Epithelial cell of esophagus (primary cell): ENCODE data around the gene RRAGC.

Source experiments
- DNase-seq: peaks from one replicate; pipeline ENCODE4 v3.0.0; 2010; ENCODE audit warnings: low read depth
- H3K4me3 ChIP-seq: 2 replicates; pipeline ENCODE4 v1.5.1; 2011; ENCODE audit warnings: mild to moderate bottlenecking, low read length, control low read depth
- TF ChIP-seq, protein P1 (sequence below): IDR thresholded peaks from 2 replicates; pipeline ENCODE4 v1.5.1; 2011; ENCODE audit warnings: low read depth, mild to moderate bottlenecking, low read length, control low read depth, inconsistent platforms; ENCODE audit not compliant: insufficient read depth; ENCODE audit errors: missing control alignments

RRAGC gene

DNA sequence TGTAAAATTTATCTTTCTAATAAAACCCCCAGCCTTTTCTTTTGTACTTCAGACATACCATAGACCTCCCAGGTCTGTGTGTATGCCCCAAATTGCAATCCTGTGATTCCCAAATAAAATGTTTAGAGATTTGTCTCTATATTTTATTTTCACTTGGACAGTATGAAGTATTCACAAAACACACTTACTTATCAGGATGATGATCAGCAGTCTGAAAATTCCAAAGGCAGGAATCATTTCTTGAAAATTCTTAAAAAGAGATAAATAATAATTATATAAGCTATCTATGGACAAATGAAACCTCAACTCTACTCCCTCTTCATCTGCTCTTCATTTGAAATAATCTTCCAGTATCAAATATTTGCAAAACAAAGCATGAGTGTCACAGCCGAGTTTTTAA is 33.4 kb upstream of the RRAGC start:
- no peak overlapping the region for H3K4me3 ChIP-seq

DNA sequence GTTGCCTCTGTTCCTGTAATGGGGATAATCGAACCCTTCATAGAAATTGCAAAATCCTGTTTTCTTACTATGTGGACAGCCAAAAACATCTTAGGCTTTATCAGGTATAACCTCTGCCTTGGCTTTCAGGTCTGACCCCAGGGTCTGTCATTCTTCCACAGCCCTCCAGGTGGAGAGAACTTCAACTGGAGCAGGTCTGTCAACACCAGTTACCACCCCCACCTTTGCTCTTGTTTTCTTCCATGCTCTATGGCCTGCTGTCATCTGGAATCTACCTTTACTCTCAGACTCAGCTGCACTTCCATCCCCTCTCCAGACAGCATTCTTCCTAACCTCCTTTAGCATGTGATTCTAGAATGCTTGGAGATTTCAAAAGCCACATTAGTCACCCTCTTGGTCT is 32.2 kb upstream of the RRAGC start:
- H3K4me3 ChIP-seq: no peak overlapping the region
- DNase-seq: peak; percentile 10
- TF ChIP-seq, protein P1, sequence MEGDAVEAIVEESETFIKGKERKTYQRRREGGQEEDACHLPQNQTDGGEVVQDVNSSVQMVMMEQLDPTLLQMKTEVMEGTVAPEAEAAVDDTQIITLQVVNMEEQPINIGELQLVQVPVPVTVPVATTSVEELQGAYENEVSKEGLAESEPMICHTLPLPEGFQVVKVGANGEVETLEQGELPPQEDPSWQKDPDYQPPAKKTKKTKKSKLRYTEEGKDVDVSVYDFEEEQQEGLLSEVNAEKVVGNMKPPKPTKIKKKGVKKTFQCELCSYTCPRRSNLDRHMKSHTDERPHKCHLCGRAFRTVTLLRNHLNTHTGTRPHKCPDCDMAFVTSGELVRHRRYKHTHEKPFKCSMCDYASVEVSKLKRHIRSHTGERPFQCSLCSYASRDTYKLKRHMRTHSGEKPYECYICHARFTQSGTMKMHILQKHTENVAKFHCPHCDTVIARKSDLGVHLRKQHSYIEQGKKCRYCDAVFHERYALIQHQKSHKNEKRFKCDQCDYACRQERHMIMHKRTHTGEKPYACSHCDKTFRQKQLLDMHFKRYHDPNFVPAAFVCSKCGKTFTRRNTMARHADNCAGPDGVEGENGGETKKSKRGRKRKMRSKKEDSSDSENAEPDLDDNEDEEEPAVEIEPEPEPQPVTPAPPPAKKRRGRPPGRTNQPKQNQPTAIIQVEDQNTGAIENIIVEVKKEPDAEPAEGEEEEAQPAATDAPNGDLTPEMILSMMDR: peak; percentile 18

More for the DNA sequence above, 33.4 kb upstream of the RRAGC start:
- no peak for DNase-seq
- TF ChIP-seq, protein P1: no peak

DNA sequence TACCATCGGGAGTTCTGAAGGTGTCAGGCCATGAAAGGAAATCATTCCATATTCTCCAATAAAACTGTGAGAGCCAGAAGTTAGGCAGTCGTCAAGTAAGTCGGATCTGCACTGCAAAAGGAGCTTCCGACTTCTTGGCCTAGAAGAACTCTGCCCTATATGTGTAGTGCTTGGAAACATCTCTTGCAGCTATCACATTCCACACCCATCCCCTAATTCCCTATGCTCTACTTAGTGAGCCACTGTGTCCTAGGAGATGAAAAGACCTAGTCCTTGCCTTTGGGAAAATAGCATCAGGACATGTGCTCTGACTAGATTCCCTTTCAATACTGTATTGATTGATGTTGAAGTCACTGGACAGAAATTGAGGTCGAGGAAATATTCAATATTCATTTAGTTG is 30.0 kb upstream of the RRAGC start:
- TF ChIP-seq, protein P1: no peak
- no peak for DNase-seq
- no peak overlapping the region for H3K4me3 ChIP-seq

DNA sequence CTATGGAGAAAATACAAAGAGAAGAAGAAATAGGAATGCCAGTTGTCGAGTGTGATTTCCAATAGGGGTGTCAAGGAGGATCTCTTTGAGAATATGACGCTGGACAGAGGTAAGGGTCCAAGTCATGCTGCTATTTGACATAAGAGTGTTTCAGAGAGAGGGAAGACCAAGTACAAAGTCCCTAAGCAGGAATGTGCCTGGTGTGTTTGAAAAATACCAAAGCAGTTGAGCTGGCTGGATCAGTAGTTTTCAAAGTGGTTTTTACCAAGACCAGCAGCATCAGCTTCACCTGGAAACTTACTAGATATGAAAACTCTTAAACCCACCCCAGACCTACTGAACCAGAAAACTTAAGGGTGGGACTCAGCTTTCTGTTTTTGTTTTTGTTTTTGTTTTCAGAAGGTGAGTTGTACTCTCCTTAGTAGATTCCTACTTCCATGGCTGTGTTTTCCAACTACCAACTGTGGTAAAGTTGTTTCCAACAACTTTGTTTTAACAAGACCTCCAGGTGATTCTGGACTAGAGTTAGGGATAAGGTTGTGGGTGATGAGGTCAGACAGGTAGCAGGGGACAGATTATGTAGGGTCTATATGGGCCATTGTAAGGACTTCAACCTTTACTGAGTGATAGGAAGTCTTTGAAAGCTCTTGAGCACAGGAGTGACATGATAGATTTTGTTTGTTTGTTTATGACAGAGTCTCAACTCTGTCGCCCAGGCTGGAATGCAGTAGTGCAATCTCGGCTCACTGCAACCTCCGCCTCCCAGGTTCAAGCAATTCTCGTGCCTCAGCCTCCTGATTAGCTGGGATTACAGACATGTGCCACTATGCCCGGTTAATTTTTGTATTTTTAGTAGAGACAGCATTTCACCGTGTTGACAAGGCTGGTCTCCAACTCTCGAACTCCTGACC is 29.1 kb upstream of the RRAGC start:
- TF ChIP-seq, protein P1: no peak
- no peak overlapping the region for H3K4me3 ChIP-seq
- DNase-seq: no peak

DNA sequence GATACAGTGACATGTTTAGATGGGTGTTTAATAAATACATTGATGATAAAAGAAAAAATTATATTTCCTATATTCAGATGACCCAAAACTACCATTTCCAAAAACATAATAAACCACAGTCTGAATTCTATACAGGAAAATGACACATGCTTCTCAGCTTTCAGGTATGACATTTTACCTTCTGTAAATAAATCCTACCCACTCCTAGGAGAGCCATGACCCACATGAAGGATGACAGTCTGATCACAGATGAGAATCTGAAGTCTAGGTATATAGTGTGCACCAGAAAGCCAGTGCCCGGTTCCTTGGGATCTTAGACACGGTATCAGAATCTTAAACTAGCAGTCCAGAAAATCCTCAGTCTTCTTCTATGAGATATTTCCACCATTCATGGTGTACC is 25.5 kb upstream of the RRAGC start:
- no peak for DNase-seq
- H3K4me3 ChIP-seq: no peak overlapping the region
- TF ChIP-seq, protein P1: no peak

DNA sequence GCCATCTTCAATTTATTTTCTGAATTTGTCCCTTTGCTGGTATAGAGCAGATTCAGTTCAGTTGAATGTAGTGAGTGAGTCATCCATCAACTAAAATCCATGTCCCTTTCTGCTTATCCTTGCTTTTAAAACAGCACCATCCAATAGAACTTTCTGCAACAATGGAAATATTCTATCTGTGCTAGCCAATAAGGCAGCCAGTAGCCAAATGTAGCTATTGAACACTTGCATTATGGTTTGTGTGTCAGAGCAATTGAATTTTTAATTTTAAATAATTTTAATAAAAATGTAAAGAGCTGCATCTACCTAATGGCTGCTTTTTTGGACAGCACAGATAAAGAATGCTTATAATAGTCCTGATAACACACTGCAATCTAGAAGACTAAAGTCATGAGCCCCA is 21.9 kb upstream of the RRAGC start, which contains the start of gene GJA9:
TSS of gene GJA9 (minus strand) at position 101 of the 400 bp plus-strand sequence. CDS start 5,489 bp downstream, outside the sequence.
- no peak within 1 kb of the TSS for H3K4me3 ChIP-seq
- TF ChIP-seq, protein P1: no peak
- no peak for DNase-seq
